ENCODE measurements around the gene FHIT. TPM values are rescaled to one million over a fixed set of nuclear protein-coding genes. Genes with fewer than 3 reads are reported as not detected.

The FHIT gene
- total and polyA plus RNA-seq, 9 donors, result 5.1 to 11.8 (median 9.5) TPM

DNA sequence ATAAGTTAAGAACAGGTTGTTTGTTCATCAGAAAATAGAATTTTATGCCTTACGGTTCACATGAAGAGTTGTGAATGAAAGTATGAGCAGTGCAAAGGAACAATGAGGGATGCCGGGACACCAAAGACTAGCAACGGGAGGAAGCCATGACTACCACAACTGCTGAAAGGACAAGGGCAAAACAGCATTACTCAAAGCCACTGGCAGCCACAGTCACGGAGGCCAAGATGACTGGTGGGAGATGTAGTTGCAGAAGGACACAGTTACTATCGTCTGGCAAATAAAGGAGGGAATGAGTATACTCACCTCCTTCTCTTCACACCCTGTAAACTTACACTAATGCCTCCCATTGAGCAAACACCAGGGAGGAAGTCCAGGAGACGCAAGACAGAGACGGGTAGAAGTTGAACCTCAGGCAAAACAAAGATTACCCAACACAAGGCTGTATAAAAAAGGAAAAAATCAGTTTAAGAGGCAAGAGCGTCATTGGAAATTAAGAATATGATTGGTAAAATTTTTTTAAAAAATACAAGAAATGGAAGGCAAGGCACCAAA is 675.5 kb downstream of the FHIT start:
- Histone ChIP-seq H3K9me3 (no peaks in the 10 kb centered on the region), H3K27ac (no peak overlapping the region), H3K4me3 (no peak overlapping the region), H3K27me3 (no peaks in the 10 kb centered on the region), H3K36me3 (no peaks in the 10 kb centered on the region), H3K4me1 (ENCODE audit: insufficient read depth) (no peaks in the 10 kb centered on the region)
- no peak for TF ChIP-seq POLR2A (IDR thresholded peaks at IDR 0.05)
- TF ChIP-seq EP300 (IDR thresholded peaks at IDR 0.05), result no peak
- no peak for TF ChIP-seq CTCF (IDR thresholded peaks at IDR 0.05)
- WGBS, 3 donors, result 81 to 88% (median 86%) methylated on average over 8 of the region's 8 CpGs
- DNase-seq, result no peak
- intact Hi-C loops (cut with DNase I), result no loop called here

DNA sequence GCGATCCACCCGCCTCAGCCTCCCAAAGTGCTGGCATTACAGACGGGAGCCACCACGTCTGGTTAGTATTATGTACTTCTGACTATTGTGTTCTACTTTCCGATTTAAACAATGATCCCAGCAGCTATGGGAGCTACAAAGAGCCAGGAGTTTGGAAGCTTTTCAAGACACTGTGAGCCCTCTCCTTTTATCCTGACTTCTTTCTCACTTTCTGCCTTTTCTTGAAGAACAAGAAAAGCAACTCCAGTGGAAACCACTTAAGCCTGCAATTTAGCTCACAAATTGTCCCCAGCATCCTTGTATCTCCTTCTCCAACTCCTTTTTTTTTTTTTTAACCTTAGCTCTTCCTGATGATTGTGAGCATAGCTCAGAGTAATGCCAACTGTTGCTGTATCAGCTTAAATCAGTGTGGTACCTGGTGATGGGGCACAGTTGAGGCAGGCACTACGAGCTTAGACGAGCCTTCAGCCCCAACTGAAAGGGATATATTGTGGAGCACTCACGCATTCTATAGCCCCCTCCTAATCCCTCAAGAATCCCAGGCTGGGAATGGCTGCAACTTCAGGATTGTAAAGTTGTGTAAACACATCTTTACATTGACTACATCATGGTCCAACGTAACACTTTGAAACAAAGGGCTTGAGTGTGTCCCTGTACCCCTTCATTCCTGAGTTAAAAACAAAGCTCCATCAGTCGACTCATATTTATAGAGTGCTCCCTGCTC is 677.0 kb downstream of the FHIT start:
- Histone ChIP-seq H3K27me3 (no peaks in the 10 kb centered on the region), H3K27ac (no peak overlapping the region), H3K36me3 (no peaks in the 10 kb centered on the region), H3K4me1 (ENCODE audit: insufficient read depth) (no peaks in the 10 kb centered on the region), H3K4me3 (no peak overlapping the region), H3K9me3 (no peaks in the 10 kb centered on the region)
- no peak for TF ChIP-seq CTCF (IDR thresholded peaks at IDR 0.05)
- no peak for TF ChIP-seq POLR2A (IDR thresholded peaks at IDR 0.05)
- TF ChIP-seq EP300 (IDR thresholded peaks at IDR 0.05), result no peak
- no peak for DNase-seq
- intact Hi-C loops (cut with DNase I), result no loop called here
- WGBS, 3 donors, result 80 to 86% (median 85%) methylated on average over 10 of the region's 10 CpGs

DNA sequence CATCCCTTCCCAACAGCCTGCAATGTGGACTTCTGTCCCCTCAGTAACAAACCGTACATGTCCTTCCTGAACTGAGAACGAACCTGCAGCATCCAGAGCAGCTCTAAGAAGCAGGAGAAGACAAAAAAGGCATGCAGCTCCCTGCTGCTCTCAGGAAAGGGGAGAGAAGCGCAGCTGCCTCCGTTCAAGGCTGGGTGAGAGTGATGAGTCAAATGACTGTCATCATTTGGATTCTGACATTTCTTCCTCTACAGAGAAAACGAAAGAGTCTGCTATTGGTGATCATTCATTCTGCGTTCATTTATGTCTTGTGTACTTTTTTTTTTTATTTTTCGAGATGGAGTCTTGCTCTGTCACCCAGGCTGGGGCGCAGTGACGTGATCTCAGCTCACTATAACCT is 677.8 kb downstream of the FHIT start:
- Histone ChIP-seq H3K27ac (no peak overlapping the region), H3K4me3 (no peak overlapping the region), H3K36me3 (no peaks in the 10 kb centered on the region), H3K27me3 (no peaks in the 10 kb centered on the region), H3K9me3 (no peaks in the 10 kb centered on the region), H3K4me1 (ENCODE audit: insufficient read depth) (no peaks in the 10 kb centered on the region)
- intact Hi-C loops (cut with DNase I), result no loop called here
- DNase-seq, result no peak
- 88 to 90% (median 90%) methylated on average over 9 of the region's 9 CpGs for WGBS, 3 donors
- TF ChIP-seq EP300 (IDR thresholded peaks at IDR 0.05) (no peak), POLR2A (IDR thresholded peaks at IDR 0.05) (no peak), CTCF (IDR thresholded peaks at IDR 0.05) (no peak)

GRCh38 chr3:60571511-60571910 is 679.7 kb downstream of the FHIT start:
- no peak for TF ChIP-seq EP300 (IDR thresholded peaks at IDR 0.05)
- no peak for TF ChIP-seq POLR2A (IDR thresholded peaks at IDR 0.05)
- TF ChIP-seq CTCF (IDR thresholded peaks at IDR 0.05), result no peak
- Histone ChIP-seq H3K36me3 (no peaks in the 10 kb centered on the region), H3K4me3 (no peak overlapping the region), H3K9me3 (no peaks in the 10 kb centered on the region), H3K27ac (no peak overlapping the region), H3K27me3 (no peaks in the 10 kb centered on the region), H3K4me1 (ENCODE audit: insufficient read depth) (no peaks in the 10 kb centered on the region)
- WGBS, 3 donors, result 92 to 95% (median 94%) methylated on average over 2 of the region's 2 CpGs
- no peak for DNase-seq
- intact Hi-C loops (cut with DNase I), result no loop called here

Measured in ovary (tissue), 9 donors.